HG03442 (cell line): ENCODE measurements around the gene ACAP1.
"Not testable (repeated sequence)": the region's sequence is repeated elsewhere in the genome, so short reads cannot be mapped to it uniquely, and the experiment has no call there.

Experiments used
- ATAC-seq: cut with Tn5 transposase; IDR thresholded peaks from one replicate; pipeline ENCODE4 v1.9.1; 2021; ENCODE audit warnings: mild to moderate bottlenecking, moderate library complexity; ENCODE audit not compliant: unreplicated experiment

ACAP1 gene

DNA sequence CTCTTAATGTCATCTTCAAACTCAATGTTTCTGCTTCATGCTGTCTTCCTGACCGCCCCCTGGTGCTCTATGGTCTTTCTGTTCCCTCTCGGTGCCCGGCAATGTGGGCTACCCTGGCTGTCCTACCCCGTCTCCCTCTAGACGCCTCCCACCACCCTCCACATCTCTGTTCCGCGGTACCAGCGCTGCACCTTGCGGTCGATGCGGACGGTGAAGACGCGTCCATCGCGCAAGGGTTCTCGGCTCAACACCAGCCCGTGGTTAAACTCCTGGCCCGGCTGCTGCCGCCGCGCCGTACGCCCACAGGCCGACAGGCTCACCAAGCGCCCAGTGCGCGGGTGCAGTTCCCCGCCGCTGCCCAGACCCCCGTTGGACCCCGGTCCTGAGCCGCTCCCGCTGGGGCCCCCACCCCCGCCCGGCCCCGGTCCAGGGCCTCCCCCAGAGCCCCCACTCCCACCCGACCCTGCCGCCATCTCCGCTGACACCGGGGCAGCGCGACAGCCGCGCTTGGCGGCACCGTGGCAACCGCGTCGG, 7.4 kb upstream of the ACAP1 start, which contains the start of gene NEURL4:
Gene NEURL4, minus strand, starts transcription at position 496 of the 534 bp plus-strand sequence. Its CDS starts 23 bp downstream, at position 473.
- peak; percentile 17 for ATAC-seq

DNA sequence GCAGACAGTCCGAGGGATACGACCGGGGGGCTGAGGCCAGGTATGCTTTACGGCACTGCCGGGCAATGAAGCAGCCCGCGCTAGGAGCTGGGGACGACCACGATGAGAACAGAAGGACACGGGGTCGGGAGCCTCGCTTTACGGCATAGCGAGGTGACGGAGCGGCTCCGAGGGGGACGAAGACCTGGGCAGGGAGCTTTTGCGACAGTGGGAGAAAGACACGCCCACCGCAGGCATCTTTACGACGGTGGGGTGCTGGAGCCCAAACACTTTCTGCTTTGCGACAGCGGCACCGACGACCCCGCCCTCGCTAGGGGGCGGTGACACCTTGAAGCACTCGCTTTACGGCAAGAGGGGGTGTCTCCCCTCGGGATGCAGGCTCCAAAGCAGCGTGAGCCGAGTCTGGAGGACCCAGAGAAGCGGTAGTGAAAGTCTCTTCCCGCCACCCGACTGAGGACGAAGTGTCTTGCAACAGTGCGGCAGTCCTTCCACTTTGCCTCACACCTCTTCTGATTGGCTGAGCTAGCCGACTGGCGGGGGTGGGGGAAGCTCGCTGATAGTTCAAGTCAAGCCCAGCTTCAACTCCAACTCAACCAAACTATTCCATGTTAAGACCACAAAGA, 6.8 kb upstream of the ACAP1 start:
- peak; percentile 66 for ATAC-seq

DNA sequence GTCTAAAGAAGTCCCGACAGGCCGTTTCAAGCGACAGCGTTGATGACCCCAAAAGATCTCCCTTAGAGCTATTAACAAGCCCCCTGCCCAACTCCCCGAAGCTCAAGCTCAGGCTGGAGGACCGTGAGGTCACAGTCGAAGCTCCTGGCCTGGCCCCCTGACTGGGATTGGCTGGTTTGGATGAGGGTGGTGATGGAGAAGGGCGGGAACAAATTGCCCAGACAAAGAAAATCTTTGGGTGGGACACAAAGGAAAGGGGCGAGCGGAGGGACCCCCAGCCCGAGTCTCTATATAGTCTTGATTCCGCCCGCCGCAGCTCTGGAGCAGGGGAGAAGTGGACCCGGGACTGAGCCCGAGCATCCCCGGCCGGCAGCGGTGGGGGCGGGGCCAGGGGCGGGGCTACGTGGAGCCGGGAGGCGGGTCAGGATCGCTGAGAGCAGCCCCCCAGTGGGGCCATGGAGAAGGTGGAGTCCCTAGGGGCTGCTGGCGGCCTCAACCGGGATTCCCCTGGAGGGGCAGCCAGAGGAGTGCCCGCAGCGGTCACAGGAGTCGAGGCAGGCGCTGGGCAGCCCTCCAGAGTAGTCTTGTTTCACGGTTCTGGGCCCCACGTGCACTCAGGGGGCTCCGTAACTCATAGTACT, 6.2 kb upstream of the ACAP1 start:
- ATAC-seq, result peak; percentile 30

DNA sequence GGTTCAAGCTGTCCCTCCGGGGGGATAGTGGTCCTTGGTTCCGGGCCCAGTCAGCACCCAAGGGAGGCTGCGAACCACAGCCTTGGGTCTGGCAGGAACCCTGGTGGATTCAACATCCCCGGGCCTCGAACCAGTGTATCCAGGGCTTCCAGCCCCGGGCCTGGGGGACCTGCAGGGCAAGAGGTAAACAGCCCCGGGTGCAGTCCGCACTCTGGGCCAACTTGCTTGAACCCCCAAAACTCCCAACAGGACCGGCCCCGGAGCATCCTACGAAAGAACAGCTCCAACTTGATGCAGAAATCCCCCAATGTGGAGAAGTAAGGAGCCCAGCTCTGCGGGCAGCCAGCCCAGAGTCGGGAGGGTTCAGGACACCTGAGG, 5.7 kb upstream of the ACAP1 start:
- no peak for ATAC-seq

DNA sequence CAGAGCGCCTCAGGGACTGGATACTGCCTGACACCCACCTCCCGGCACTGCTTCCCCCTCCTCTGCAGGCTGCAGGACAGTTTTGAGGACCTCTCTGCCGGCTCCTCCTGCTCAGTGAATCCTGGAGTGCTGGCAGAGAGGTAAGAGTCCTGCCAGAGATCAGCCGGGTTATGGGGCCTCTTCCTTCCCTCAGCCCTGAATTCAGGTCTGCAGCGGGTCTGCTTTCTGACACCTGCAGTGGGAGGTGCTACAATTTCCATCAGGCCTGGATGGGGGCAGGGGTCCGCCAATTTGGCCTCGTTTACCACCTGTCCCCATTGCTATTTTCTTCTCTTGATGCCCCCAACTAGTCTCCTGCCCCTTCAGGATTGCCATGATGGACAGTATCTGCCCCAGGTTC, 4.2 kb upstream of the ACAP1 start:
- no peak for ATAC-seq

DNA sequence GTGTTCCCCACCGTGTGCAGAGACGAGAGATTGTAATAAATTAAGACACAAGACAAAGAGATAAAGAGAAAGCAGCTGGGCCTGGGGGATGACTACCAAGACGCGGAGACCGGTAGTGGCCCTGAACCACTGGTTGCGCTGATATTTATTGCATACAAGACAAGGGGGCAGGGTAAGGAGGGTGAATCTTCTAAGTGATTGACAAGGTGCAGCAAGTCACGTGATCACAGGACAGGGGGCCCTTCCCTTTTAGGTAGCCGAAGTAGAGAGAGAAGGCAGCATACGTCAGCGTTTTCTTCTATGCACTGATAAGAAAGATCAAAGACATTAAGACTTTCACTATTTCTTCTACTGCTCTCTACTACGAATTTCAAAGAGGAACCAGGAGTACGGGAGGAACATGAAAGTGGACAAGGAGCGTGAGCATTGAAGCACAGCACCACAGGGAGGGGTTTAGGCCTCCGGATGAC, 3.7 kb upstream of the ACAP1 start:
- not testable (repeated sequence) for ATAC-seq

DNA sequence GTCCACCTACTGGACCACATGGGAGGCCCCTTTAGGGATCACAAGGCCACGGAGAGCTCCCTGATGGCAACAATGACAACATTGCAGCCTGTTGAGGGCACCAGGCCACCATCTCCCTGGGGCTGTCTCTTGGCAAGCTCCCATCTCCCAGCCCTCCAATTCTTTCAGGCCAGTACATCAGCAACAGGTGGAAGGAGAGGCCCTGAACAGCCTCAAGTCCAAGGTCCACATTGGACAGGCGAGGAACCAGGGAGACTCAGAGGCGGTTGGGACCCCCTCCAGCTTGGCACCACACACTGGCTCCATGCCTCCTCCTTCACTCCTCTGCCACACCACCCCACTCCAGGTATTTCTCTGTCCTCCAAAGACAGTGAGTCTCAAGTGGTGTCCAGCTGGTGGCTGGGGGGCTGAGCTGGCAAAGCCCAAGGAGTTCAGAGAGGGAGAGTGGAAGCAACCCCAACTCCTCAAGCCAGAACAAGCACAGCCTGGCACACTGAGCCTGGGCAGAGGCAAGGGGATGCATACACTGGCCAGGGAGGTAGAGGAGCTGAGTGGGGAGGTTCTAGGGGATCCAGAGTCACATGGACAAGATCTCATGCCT, 1.3 kb upstream of the ACAP1 start:
- ATAC-seq, result no peak

DNA sequence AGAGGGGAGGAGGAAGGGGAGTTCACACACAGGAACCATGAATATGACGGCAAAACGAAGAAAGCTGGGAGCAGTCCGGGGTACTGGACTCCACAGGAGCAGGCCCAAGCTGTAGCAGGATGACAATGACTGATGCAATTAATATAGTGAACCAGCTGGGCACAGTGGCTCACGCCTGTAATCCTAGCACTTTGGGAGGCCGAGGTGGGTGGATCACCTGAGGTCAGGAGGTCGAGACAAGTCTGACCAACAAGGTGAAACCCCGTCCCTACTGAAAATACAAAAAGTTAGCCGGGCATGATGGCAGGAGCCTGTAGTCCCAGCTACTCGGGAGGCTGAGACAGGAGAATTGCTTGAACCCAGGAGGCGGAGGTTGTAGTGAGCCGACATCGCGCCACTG, 564 bp upstream of the ACAP1 start:
- ATAC-seq, result not testable (repeated sequence)

DNA sequence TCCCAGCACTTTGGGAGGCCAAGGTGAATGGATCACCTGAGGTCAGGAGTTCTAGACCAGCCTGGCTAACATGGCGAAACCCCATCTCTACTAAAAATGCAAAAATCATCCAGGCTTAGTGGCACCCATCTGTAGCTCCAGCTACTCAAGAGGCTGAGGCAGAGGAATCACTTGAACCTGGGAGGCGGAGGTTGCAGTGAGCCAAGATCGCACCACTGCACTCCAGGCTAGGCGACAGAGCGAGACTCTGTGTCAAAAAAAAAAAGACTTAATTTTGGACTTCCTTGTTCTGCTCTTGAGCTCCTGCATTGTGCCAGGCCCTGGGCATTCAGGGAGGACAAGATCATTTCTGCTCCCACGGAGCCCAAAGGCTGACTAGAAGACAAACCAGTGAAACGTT, 1.3 kb downstream of the ACAP1 start:
- ATAC-seq, result not testable (repeated sequence)

DNA sequence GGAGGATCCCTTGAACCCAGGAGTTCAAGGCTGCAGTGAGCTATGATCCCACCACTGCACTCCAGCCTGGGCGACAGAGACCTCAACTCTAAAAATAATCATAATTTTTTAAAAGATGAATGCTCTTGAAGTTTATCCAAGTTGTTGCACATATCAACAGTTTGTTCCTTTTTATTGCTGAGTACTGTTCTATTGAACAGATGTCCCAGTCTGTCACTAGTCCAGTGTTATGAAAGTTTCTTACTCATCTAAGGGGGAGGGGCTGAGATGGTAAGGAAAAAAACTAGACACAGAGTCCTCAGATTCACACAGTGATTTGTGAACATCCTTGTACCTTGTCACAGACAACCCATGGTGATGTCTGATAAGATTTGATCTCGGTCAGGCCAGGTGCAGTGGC, 3.9 kb downstream of the ACAP1 start:
- no peak for ATAC-seq

DNA sequence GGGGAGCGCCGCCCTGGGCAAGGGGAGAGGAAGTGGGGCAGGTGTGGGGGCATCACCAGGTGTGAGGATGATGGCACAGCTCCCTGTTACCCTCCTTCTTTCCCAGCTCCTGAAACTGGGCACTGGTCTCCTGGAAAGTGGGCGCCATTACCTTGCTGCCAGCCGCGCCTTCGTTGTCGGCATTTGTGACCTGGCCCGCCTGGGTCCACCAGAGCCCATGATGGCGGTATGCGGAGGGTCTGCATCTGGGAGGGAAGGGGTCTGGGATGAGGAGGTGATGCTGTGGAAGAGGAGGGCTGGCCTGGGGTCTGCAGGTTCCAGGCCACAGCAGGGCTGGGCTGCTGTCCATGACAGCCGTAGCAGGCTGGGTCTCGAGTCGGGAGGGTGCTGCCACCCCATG, 5.5 kb downstream of the ACAP1 start:
- no peak for ATAC-seq

DNA sequence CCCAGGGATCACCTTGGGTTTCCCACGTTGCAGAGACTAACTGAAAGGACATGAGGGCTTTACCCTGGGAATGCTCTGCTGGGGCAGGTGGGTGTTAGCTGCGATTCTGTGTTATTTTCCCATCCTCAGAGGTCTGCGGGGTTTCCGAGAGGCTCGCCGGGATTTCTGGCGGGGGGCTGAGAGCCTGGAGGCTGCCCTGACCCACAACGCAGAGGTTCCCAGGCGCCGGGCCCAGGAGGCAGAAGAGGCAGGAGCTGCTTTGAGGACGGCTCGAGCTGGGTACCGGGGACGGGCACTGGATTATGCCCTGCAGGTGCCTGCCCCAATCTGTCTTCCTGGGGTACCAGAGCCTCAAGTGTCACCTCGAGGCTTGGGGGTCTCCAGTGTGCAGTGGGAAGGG, 6.9 kb downstream of the ACAP1 start:
- no peak for ATAC-seq

DNA sequence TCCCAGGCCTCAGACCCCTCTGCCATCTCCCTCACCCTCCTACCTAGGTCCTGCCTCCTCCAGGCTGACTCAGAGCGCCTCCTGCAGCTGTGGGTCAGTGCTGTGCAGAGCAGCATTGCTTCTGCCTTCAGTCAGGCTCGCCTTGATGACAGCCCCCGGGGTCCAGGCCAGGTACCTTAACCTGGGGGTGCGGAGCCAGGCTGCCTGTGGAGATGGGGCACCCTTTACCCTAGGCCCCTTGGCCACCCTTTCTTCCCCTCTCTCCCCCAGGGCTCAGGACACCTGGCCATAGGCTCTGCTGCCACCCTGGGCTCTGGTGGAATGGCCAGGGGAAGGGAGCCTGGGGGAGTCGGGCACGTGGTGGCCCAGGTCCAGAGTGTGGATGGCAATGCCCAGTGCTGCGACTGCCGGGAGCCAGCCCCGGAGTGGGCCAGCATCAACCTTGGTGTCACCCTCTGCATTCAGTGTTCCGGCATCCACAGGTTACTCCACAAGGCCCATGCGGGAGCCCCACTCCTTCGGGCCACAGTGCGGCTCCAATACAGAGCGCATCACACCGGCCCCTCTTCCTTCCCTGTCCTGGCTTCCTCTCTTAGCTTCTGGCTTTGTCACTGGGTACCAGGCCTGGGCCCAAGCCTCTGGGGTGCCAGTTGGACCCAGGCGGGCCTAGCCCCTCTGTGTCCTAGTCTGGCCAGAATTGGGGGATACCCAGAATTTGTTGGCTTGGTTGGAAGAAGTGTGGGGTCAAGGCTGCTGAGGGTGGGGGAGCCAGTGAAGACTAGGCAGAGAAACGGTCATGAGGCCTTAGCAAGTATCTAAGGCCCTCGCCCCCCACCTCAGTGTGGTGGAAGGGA, 10.7 kb downstream of the ACAP1 start:
- ATAC-seq, result no peak

DNA sequence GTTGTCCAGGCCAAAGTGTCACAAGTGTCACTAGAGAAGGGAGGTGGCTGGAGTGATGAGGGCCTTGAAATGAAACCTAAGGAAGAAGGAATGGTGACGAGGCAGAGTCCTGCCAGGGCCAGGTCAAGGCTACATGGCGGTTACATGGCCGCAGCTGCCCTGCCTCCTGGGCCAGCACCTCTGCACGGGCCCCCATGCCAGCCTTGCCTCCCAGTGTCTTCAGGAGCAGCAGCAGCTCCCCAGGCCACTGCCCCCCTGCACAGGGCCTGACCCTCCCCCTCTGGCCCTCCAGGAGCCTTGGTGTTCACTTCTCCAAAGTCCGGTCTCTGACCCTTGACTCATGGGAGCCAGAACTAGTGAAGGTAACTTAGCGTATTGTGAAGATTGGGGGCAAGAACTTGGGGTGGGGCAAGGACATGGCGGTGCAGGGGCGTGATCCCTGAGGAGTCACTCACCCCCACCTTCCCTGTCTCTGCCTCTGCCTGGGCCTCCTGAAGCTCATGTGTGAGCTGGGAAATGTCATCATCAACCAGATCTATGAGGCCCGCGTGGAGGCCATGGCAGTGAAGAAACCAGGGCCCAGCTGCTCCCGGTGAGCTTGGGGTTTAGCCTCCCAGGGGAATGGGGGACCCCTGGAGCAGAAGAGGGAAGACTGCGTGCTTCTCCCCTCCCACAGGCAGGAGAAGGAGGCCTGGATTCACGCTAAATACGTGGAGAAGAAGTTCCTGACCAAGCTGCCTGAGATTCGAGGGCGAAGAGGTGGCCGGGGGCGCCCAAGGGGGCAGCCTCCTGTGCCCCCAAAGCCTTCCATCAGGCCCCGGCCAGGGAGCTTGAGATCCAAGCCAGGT, 11.5 kb downstream of the ACAP1 start:
- no peak for ATAC-seq

DNA sequence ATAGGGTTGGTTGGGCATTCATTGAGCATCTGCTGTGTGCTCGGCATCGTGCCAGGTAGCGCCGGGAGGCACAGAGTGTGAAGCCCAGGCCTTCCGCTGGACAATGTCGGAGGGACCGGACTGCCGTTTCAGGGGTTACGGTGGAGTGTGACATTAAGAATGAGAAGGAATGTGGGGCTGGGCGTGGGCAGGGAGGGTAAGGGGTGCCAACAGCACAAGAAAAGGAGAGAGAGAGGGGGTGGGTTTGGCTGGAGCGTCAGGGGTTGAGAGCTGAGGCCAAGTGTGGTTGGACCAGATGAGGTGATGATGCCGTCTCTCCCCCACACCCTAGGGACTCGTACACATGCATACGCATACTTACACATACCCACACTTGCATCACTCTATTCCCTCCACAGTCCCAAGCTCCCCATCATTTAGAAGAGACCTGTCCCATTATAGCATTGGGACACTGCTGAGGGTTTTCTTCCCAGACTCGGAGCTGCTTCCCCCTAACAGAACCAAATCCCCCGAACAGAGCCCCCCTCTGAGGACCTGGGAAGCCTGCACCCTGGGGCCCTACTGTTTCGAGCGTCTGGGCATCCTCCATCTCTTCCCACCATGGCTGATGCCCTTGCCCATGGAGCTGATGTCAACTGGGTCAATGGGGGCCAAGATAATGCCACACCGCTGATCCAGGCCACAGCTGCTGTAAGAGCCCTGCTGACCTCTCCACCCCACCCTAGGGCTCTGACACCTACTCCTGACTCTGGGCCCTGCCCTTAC, 12.3 kb downstream of the ACAP1 start:
- ATAC-seq, result no peak

DNA sequence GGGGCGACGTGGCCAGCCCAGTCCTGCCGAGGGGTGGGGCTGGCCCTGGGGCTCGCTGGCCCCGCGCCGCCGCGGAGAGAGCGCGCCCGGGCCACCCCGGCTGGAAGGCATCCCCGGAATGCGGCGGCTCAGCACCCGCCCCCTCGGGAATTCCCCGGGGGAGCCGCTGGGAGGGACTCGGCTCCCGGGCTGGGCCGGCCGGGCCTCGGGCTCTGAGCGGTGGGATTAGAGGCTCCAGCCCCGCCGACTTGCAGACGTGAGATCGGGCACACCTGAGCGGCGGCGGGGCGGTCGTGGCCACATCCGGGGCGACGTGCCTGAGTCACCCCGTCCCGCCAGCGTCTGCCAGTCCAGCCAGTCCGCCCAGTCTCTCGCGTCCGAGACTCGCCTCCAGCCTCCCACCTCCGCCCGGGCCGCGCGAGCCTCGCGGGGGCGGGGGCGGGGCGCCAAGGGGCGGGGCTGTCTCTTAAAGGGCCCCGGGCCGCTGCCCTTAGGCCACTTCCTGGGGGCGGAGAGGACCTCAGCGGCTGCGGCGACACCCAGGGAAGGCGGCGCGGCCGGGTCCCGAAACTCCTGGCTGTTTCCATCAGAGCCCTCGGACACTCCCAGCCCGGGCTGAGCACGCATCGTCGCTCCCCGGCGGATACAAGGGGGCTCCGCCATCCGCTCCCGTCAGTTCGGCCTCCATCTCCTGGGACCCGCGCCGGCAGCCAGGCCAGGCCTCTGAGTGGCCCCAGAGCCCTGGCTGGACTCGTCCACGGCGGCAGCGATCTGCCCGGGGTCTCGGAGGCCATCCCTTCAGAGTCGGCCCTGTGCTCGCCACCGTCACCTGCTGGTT, 15.6 kb downstream of the ACAP1 start, which contains the start of gene KCTD11:
Gene KCTD11, plus strand, starts transcription at position 498 of the 838 bp plus-strand sequence.
- peak; percentile 52 for ATAC-seq

DNA sequence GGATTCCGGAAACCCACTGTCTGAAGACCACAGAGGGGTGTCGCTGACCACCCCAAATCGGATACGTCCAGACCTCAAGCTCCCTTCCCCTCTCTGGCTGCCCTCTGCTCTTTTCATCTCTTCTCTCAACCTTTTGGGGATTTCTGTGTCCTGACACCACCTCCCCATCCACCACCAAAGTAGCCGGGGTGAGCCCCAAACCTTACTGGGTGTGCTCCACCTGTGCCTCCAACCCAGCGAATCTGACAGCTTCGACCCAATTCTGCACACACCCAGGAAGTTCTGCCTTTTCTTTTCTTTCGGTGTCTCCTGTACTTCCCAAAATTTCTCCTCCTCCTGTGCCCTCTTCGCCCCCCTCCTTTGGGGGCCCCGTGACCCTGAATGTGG, 16.2 kb downstream of the ACAP1 start:
- no peak for ATAC-seq

DNA sequence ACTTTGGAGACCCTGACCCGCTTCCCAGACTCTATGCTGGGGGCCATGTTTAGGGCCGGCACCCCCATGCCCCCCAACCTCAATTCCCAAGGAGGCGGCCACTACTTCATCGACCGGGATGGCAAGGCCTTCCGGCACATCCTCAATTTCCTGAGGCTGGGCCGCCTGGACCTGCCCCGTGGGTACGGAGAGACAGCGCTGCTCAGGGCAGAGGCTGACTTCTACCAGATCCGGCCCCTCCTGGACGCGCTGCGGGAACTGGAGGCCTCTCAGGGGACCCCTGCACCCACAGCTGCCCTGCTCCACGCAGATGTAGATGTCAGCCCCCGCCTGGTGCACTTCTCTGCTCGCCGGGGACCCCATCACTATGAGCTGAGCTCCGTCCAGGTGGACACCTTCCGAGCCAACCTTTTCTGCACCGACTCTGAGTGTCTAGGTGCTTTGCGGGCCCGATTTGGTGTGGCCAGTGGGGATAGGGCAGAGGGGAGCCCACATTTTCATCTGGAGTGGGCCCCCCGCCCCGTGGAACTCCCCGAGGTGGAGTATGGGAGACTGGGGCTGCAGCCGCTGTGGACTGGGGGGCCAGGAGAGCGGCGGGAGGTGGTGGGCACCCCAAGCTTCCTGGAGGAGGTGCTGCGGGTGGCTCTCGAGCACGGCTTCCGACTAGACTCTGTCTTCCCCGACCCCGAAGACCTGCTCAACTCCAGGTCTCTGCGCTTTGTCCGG, 16.7 kb downstream of the ACAP1 start:
- ATAC-seq, result no peak
